NCI-H2227 treated with DMSO at 0.1 percent for 48 hours (cell line): ENCODE results near the gene CBLB.
A peak's percentile ranks its signal among the peaks of the same experiment; 100 is the strongest.

Source experiments
- DNase-seq: peaks from one replicate; lab custom pipeline; 2025; lab: John Stamatoyannopoulos, UW

CBLB gene

GRCh38 chr3:105869861-105870755 lies 1.3 kb upstream of the CBLB start:
- peak; percentile 8 for DNase-seq

- no peak for DNase-seq
Measured at GRCh38 chr3:105869531-105869833, 670 bp upstream of the CBLB start.

GRCh38 chr3:105868431-105868741 lies 426 bp downstream of the CBLB start:
- no peak for DNase-seq

GRCh38 chr3:105867712-105868430 lies 941 bp downstream of the CBLB start:
- no peak for DNase-seq

- DNase-seq = no peak
Measured at GRCh38 chr3:105866656-105867653, 1.9 kb downstream of the CBLB start.

- no peak for DNase-seq
Measured at GRCh38 chr3:105865867-105866350, 2.9 kb downstream of the CBLB start.

- no peak for DNase-seq
Measured at GRCh38 chr3:105865016-105865623, 3.7 kb downstream of the CBLB start.

GRCh38 chr3:105864212-105864611 lies 4.6 kb downstream of the CBLB start:
- no peak for DNase-seq

- DNase-seq = no peak
Measured at GRCh38 chr3:105863608-105864007, 5.2 kb downstream of the CBLB start.

- DNase-seq = no peak
Measured at GRCh38 chr3:105862217-105862616, 6.6 kb downstream of the CBLB start.

- DNase-seq = no peak
Measured at GRCh38 chr3:105860641-105861040, 8.2 kb downstream of the CBLB start.

GRCh38 chr3:105858017-105858416 lies 10.8 kb downstream of the CBLB start:
- DNase-seq = no peak

- no peak for DNase-seq
Measured at GRCh38 chr3:105857601-105858000, 11.2 kb downstream of the CBLB start.

GRCh38 chr3:105856605-105857004 lies 12.2 kb downstream of the CBLB start:
- no peak for DNase-seq

- no peak for DNase-seq
Measured at GRCh38 chr3:105853801-105854432, 14.9 kb downstream of the CBLB start.

GRCh38 chr3:105851582-105851981 lies 17.2 kb downstream of the CBLB start:
- no peak for DNase-seq

GRCh38 chr3:105851176-105851575 lies 17.6 kb downstream of the CBLB start:
- no peak for DNase-seq

GRCh38 chr3:105850593-105850992 lies 18.2 kb downstream of the CBLB start:
- no peak for DNase-seq

GRCh38 chr3:105848821-105849220 lies 20.0 kb downstream of the CBLB start:
- no peak for DNase-seq

GRCh38 chr3:105847865-105848264 lies 20.9 kb downstream of the CBLB start:
- no peak for DNase-seq

- no peak for DNase-seq
Measured at GRCh38 chr3:105847452-105847851, 21.4 kb downstream of the CBLB start.
